ENCODE data around the gene ZPR1.
"Not testable (repeated sequence)": the region's sequence is repeated elsewhere in the genome, so short reads cannot be mapped to it uniquely, and the experiment has no call there.

Gene ZPR1

GRCh38 chr11:116792144-116792868, 4.5 kb upstream of the ZPR1 start:
- DNase-seq: no peak

- no peak for DNase-seq
Observed at GRCh38 chr11:116791813-116792143, 4.0 kb upstream of the ZPR1 start, which contains the start of gene APOA5. APOA5 (minus strand) TSS chr11:116791879; CDS start chr11:116791860, 19 bp downstream.

- DNase-seq: peak; percentile 70 to 76
Observed at GRCh38 chr11:116791002-116791812, 3.4 kb upstream of the ZPR1 start.

- no peak for DNase-seq
Observed at GRCh38 chr11:116790167-116791001, 2.6 kb upstream of the ZPR1 start.

GRCh38 chr11:116788975-116789374, 1.2 kb upstream of the ZPR1 start:
- DNase-seq: no peak

GRCh38 chr11:116788534-116788933, 711 bp upstream of the ZPR1 start:
- DNase-seq: no peak

- no peak for DNase-seq
Observed at GRCh38 chr11:116787436-116787785, 412 bp downstream of the ZPR1 start.

- no peak for DNase-seq
Observed at GRCh38 chr11:116786966-116787365, 857 bp downstream of the ZPR1 start.

- DNase-seq: no peak
Observed at GRCh38 chr11:116786326-116786725, 1.5 kb downstream of the ZPR1 start.

GRCh38 chr11:116782728-116783127, 5.1 kb downstream of the ZPR1 start:
- no peak for DNase-seq

GRCh38 chr11:116778556-116778955, 9.3 kb downstream of the ZPR1 start:
- DNase-seq: no peak

- DNase-seq: no peak
Observed at GRCh38 chr11:116777056-116777455, 10.8 kb downstream of the ZPR1 start.

GRCh38 chr11:116776522-116776984, 11.3 kb downstream of the ZPR1 start:
- no peak for DNase-seq

GRCh38 chr11:116775975-116776374, 11.8 kb downstream of the ZPR1 start:
- DNase-seq: no peak

GRCh38 chr11:116774661-116775060, 13.2 kb downstream of the ZPR1 start:
- DNase-seq: no peak

GRCh38 chr11:116773203-116774097, 14.4 kb downstream of the ZPR1 start:
- no peak for DNase-seq

GRCh38 chr11:116772443-116773202, 15.2 kb downstream of the ZPR1 start, which contains the start of gene BUD13:
BUD13 (minus strand) TSS chr11:116772987; CDS start chr11:116772964, 23 bp downstream.
- peak; percentile 91 to 95 for DNase-seq

- DNase-seq: no peak
Observed at GRCh38 chr11:116771935-116772334, 15.9 kb downstream of the ZPR1 start.

GRCh38 chr11:116762132-116762531, 25.7 kb downstream of the ZPR1 start:
- DNase-seq: no peak

- not testable (repeated sequence) for DNase-seq
Observed at GRCh38 chr11:116756044-116756443, 31.8 kb downstream of the ZPR1 start.

GRCh38 chr11:116750070-116750718, 37.6 kb downstream of the ZPR1 start:
- no peak for DNase-seq
